IPS-18c (cell line): ENCODE results near the gene NHSL2.

Experiments used
- H3K4me3 ChIP-seq: 2 replicates; pipeline ENCODE4 v1.7.0; 2013; ENCODE audit warnings: low read depth, mild to moderate bottlenecking, low read length, moderate library complexity; ENCODE audit not compliant: insufficient read depth
- H3K9me3 ChIP-seq: one replicate; pipeline ENCODE4 v1.6.1; 2013; ENCODE audit warnings: mild to moderate bottlenecking, low read length, moderate library complexity; ENCODE audit not compliant: control insufficient read depth, insufficient read depth

Gene NHSL2

GRCh38 chrX:72060921-72061490, 150.4 kb downstream of the NHSL2 start:
- H3K9me3 ChIP-seq: no peaks in the 10 kb centered on the region

DNA sequence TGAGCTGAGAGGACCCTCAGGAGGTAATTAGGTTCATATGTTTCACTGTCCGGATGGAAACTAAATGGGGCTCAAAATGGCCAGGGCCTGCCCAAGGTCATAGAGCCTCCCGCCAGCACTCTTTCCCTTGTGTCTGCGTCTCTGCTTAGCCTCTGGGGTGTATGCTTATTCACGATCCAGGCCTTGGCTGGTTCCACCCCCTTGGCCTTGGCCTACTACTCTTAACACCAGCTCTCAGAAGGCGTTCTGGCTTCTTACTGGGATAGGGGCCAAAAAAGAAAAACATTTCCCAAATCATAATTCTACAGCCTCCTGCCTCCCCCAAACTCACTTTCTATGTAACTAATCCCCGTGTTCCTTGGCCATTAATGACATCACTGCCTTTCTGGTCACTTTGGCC, 152.3 kb downstream of the NHSL2 start:
- Histone ChIP-seq H3K4me3 (no peak overlapping the region), H3K9me3 (no peaks in the 10 kb centered on the region)

More at GRCh38 chrX:72060921-72061490, 150.4 kb downstream of the NHSL2 start:
- no peak overlapping the region for H3K4me3 ChIP-seq

DNA sequence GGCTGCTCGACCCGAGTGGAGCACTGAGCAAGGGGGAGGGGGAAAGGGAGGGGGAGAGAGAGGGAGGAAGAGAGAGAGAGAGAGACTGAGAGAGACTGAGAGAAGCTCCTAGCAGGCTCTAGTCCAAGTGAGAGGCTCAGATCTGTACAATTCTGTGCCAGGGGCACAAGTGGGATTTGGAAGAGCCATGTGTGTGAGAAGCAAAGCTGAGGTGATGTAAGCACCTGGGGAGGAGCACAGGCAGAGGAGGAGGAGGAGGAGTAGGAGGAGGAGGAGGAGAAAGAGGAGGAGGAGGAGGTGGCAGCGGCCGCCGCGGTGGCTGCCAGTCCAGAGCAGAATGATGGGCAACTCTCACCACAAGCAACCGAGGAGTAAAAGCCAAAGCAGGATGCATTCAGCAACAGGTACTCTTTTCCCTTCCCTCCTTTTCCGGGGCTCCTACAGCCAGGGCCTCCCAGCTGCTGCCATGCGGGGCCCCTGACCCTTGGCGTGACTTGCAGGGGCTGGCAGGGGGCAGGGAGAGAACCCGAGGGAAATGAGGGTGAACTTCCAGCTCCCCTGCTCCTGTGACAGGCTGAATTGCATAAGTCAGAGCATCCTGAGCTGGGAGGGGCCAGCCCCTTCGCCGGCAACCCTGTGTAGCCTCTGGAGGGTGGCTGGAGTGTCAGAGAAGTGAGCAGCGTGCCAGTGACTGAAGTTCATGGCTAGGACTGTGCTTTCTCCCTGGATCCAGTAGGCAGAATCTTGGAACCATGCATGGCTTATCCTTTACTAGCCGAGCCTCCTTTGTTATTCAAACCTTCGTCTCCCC, 158.9 kb downstream of the NHSL2 start:
- peaks cover 6% of the 10 kb centered on the region for H3K9me3 ChIP-seq
- no peak overlapping the region; the same call in 1 of the 2 replicates for H3K4me3 ChIP-seq

DNA sequence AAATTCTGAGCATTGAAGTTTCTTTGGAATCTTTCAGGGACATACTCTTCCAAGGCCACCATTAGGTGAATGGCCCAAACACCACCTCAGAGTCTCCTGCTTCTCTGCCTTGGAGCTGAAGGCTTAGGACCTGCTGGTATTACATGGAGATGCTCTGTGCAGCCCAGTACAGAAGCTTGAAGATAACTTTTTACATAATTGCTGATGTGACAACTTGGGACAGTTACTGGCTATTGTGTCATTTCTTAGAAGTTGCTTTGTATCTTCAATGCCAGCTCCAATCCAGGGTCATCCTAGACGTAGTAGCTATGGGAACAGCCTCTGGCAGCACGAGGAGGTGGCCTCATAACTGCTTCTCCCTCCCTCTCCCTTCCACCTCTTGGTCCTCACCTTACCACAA, 160.6 kb downstream of the NHSL2 start:
- Histone ChIP-seq H3K4me3 (no peak overlapping the region; the same call in 1 of the 2 replicates), H3K9me3 (peaks cover 6% of the 10 kb centered on the region)

GRCh38 chrX:72073633-72074032, 163.0 kb downstream of the NHSL2 start:
- Histone ChIP-seq H3K4me3 (no peak overlapping the region), H3K9me3 (no peaks in the 10 kb centered on the region)

GRCh38 chrX:72078411-72078810, 167.8 kb downstream of the NHSL2 start:
- Histone ChIP-seq H3K4me3 (no peak overlapping the region), H3K9me3 (peaks cover 4% of the 10 kb centered on the region)

DNA sequence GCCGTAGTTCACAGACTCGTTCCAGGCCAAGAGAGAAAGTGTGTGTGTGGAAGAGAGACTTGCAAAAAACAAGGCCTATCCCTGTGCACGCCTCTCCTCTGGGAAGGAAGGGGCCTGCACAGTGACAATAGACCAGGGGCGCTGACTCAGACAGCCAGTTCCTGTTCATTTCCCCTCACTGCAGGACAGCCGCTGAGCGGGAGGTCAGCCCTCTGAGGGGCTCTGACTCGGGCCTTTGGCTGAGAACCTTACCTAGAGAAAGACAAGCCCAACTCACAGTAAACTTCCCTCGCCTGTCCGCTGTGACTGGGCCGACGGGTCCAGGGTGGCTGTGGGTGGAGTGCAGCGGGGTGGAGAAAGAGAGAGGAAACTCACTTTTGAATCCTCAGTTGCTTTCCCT, 169.0 kb downstream of the NHSL2 start:
- Histone ChIP-seq H3K9me3 (peaks cover 6% of the 10 kb centered on the region), H3K4me3 (no peak overlapping the region)

- H3K9me3 ChIP-seq: peaks cover 6% of the 10 kb centered on the region
- no peak overlapping the region for H3K4me3 ChIP-seq
Measured at GRCh38 chrX:72080150-72080549, 169.5 kb downstream of the NHSL2 start.

GRCh38 chrX:72080800-72081199, 170.2 kb downstream of the NHSL2 start:
- H3K9me3 ChIP-seq: peaks cover 8% of the 10 kb centered on the region

GRCh38 chrX:72081605-72082320, 171.1 kb downstream of the NHSL2 start:
- Histone ChIP-seq H3K9me3 (peaks cover 10% of the 10 kb centered on the region), H3K4me3 (no peak overlapping the region)

More at GRCh38 chrX:72080800-72081199, 170.2 kb downstream of the NHSL2 start:
- H3K4me3 ChIP-seq: 0 out of 2 replicates have a peak overlapping the region, but pooled peaks have one; percentile 3

DNA sequence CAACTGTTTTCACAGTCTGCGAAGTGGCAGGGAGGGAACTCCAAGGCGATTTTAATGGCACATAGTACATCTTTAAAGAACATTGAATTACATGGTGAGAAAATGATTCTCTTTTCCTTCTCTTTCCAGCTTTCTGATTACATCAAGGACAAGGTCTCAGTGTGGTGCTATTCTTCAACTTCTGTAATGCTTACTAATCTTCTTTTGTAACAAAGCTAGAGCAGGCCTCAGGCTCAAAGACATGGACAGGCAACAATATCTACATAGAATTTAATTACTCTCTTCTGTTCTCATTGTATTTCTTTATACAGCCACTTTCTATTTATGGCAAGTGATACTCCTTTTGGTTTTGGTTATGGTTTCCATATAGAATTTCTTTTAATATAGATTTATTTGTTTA, 172.6 kb downstream of the NHSL2 start:
- Histone ChIP-seq H3K9me3 (peaks cover 12% of the 10 kb centered on the region), H3K4me3 (no peak overlapping the region)

DNA sequence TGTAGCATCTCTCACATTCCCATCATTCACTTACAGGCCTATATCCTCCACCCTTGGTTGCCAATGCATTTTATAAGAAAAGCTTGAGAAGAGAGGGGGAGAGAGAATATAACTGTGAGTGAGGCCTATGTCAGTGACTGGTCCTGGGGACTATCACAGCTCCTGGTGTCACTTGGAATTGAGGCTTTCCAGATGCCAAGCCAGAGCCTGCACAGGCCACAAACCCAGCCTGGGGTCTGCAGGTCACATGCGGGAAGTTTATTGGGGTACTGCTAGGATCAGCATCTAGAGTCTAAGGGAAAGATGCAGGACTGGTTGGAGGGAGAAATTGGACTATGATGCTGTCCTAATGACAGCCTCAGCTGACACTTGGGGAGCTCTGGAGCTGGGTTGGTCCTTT, 173.5 kb downstream of the NHSL2 start:
- Histone ChIP-seq H3K4me3 (no peak overlapping the region; the same call in 1 of the 2 replicates), H3K9me3 (peaks cover 10% of the 10 kb centered on the region)

DNA sequence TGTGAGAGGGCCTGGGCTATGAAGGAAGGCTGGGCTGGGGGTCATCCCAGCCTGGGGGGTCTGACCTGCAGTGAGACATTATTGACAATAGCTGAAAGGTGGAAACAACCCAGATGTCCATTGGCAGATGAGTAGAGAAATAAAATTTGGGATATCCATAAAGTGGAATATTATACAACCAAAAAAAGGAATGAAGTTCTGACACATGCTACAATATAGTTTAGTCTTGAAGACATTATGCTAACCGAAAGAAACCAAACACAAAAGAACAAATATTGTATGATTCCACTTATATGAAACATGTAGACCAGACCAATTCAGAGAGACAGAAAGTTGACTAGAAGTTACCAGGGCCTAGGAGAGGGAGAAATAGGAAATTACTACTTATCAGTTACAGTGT, 176.3 kb downstream of the NHSL2 start:
- peaks cover 7% of the 10 kb centered on the region for H3K9me3 ChIP-seq

DNA sequence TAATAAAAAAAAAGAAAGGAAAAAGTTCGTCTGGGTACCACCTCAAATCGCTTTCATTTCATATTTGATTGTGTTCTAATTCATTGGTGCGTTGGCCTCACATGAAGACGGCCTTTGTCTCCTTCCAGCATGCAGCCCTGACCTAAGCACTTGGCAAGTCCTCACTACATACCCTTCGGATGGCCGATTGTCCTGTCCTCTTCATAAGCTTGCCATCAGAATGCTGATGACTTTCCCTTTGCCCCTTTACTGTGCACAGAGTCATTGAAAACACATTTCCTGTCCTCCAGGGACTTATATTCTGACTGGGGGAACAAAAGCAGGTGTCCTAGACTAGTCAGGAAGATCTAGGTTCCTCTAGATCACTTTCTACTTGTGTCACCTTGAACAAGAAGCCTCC, 178.1 kb downstream of the NHSL2 start:
- no peak overlapping the region for H3K4me3 ChIP-seq
- H3K9me3 ChIP-seq: peaks cover 7% of the 10 kb centered on the region

More for the DNA sequence above, 176.3 kb downstream of the NHSL2 start:
- H3K4me3 ChIP-seq: no peak overlapping the region

DNA sequence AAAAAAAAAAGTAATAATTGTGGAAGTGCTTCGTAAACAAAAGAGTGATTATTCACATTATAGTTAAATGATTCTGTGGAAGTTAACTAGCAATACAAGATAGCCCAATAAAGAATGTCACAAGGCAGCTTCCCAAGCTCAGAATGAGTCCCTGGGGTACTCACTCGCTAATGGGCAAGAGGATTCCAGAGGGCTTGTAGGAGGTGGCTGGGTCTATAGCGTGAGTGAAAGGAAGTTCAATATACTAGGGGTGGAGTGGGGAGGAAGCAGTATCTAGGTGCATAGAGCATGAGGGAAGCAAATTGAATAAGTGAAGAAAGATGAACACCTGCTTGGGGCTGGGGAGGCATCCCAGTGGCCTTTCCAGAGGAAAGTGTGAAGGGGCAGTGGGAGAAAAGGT, 178.6 kb downstream of the NHSL2 start:
- Histone ChIP-seq H3K9me3 (peaks cover 7% of the 10 kb centered on the region), H3K4me3 (no peak overlapping the region)

DNA sequence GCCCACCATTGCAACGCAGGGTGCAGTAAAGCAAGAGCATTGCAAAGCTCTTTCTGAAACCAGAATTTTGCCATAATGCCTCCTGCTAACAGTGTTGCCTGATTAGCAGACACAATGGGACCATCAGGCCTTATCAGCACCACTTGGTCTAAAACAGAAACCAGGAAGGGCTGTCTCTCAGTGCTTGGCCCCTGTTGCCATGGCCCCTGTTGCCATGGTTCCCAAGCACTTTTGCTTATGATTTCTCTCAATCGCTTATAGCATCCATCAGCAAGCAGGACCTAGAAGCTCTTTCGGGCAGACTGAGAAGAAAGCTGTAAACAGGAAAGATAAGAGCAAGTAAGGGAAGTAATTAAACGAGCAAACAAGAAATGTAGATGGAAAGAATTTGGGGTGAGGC, 184.2 kb downstream of the NHSL2 start:
- Histone ChIP-seq H3K4me3 (no peak overlapping the region; the same call in 1 of the 2 replicates), H3K9me3 (peaks cover 2% of the 10 kb centered on the region)

DNA sequence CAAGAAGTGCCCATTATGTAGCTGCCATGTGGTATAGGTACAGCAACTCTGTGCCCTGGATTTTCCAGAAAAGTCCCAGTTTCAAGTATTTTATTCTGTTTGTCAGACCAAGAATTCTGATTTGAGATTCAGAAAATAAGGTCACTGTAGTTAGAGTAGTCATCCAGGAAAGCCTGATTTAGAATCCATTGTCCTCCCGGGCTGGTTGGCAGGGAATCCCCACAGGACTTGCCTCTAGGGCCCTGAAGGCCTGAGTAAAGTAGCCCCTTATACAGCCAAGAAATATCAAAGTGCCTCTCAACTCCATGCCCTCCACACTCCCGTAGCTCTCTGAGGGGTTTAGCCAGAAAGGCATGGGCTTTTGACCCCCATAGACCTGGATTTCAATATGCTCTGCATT, 184.7 kb downstream of the NHSL2 start:
- Histone ChIP-seq H3K4me3 (no peak overlapping the region), H3K9me3 (peaks cover 2% of the 10 kb centered on the region)

DNA sequence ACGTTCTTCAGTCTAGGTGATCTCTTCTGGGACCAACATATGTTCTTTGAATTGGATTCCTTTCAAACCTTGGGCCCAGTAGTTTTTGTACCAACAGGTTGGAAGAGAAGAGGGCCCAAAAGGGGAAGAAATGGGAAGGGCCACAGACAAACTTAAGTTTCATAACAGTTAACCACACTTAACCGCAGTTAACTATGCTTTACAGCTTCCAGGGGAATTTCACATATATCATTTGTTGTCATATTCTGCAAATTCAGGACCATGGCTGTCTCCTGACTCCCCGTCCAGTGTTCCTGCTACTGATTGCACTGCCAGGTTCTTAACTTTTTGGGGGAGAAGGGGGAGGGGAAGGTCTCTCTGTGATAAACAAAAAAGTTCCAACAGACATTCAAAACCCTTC, 186.5 kb downstream of the NHSL2 start:
- Histone ChIP-seq H3K4me3 (no peak overlapping the region), H3K9me3 (peaks cover 2% of the 10 kb centered on the region)
